M059J (cell line): ENCODE data around the gene OR9Q1. TPM values are rescaled to one million over a fixed set of nuclear protein-coding genes. Genes with fewer than 3 reads are reported as not detected.

Experiments
- DNase-seq: peaks from one replicate; pipeline ENCODE4 v3.0.0-alpha.2; 2012; ENCODE audit warnings: low read depth
- total RNA-seq: library from RNA; depleted of rRNA; stranded (reverse); fragments of >200 nt; shearing (Covaris generic); gene quantifications from 2 replicates; pipeline ENCODE4 v1.2.3, GENCODE V29; 2014

The OR9Q1 gene
- total RNA-seq, 1 experiment from 2014 or later: not detected

- no peak for DNase-seq
Measured at GRCh38 chr11:58030653-58031052, 7.0 kb downstream of the OR9Q1 start, which contains the start of gene OR6Q1. OR6Q1 (plus strand) TSS chr11:58030953; CDS start chr11:58030953, 0 bp downstream.

GRCh38 chr11:58034471-58034870 lies 10.8 kb downstream of the OR9Q1 start:
- no peak for DNase-seq

- no peak for DNase-seq
Measured at GRCh38 chr11:58039589-58039988, 15.9 kb downstream of the OR9Q1 start.

- DNase-seq: no peak
Measured at GRCh38 chr11:58043379-58043778, 19.7 kb downstream of the OR9Q1 start.

GRCh38 chr11:58046231-58046630 lies 22.6 kb downstream of the OR9Q1 start:
- DNase-seq: no peak

GRCh38 chr11:58047818-58048217 lies 24.1 kb downstream of the OR9Q1 start:
- DNase-seq: no peak

GRCh38 chr11:58055806-58056401 lies 32.2 kb downstream of the OR9Q1 start:
- DNase-seq: no peak

GRCh38 chr11:58057481-58057880 lies 33.8 kb downstream of the OR9Q1 start:
- DNase-seq: no peak

GRCh38 chr11:58058276-58059006 lies 34.8 kb downstream of the OR9Q1 start:
- peak; percentile 25 for DNase-seq

- DNase-seq: peak; percentile 93
Measured at GRCh38 chr11:58059007-58059350, 35.3 kb downstream of the OR9Q1 start.

GRCh38 chr11:58060535-58060934 lies 36.9 kb downstream of the OR9Q1 start:
- no peak for DNase-seq

- peak; percentile 39 for DNase-seq
Measured at GRCh38 chr11:58060939-58061672, 37.4 kb downstream of the OR9Q1 start.

GRCh38 chr11:58061813-58062212 lies 38.1 kb downstream of the OR9Q1 start:
- DNase-seq: peak; percentile 90

GRCh38 chr11:58067685-58068084 lies 44.0 kb downstream of the OR9Q1 start:
- peak; percentile 57 for DNase-seq

- DNase-seq: no peak
Measured at GRCh38 chr11:58068655-58069054, 45.0 kb downstream of the OR9Q1 start.

- DNase-seq: no peak
Measured at GRCh38 chr11:58070585-58070984, 46.9 kb downstream of the OR9Q1 start.

GRCh38 chr11:58075781-58076180 lies 52.1 kb downstream of the OR9Q1 start:
- DNase-seq: peak; percentile 61

- no peak for DNase-seq
Measured at GRCh38 chr11:58086528-58086927, 62.8 kb downstream of the OR9Q1 start.

- no peak for DNase-seq
Measured at GRCh38 chr11:58097437-58097836, 73.8 kb downstream of the OR9Q1 start.

- no peak for DNase-seq
Measured at GRCh38 chr11:58121096-58121495, 97.4 kb downstream of the OR9Q1 start.

GRCh38 chr11:58125469-58125868 lies 101.8 kb downstream of the OR9Q1 start, which contains the start of gene OR9I1:
OR9I1 (minus strand) TSS chr11:58125530; CDS start chr11:58119444, 6,086 bp downstream.
- no peak for DNase-seq

GRCh38 chr11:58127350-58127749 lies 103.7 kb downstream of the OR9Q1 start:
- no peak for DNase-seq
